NCI-H2227 treated with DMSO at 0.1 percent for 48 hours (cell line): Measurements from ENCODE around the gene BTNL3.
"Not testable (repeated sequence)": the region's sequence is repeated elsewhere in the genome, so short reads cannot be mapped to it uniquely, and the experiment has no call there.

Source experiments
- DNase-seq: peaks from one replicate; lab custom pipeline; 2025; lab: John Stamatoyannopoulos, UW

BTNL3 gene, protein sequence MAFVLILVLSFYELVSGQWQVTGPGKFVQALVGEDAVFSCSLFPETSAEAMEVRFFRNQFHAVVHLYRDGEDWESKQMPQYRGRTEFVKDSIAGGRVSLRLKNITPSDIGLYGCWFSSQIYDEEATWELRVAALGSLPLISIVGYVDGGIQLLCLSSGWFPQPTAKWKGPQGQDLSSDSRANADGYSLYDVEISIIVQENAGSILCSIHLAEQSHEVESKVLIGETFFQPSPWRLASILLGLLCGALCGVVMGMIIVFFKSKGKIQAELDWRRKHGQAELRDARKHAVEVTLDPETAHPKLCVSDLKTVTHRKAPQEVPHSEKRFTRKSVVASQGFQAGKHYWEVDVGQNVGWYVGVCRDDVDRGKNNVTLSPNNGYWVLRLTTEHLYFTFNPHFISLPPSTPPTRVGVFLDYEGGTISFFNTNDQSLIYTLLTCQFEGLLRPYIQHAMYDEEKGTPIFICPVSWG

DNA sequence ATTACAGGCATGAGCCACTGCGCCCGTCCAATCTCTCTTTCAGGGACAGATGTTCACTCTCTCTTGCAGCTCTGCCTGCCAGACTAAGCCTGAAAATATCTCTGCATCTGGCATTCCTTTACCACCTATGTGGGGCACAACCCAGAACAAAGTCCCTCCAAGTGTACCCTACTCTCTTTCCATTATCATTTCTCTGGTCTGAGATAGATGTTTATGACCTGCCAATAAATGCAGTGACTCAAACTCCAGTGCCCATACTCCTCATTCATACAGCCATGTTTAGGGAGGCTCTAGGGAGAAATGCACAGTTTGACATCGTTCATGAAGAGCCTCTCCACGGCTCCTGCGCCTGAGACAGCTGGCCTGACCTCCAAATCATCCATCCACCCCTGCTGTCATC is at the start of gene BTNL3:
Gene BTNL3, plus strand, starts transcription at position 255 of the 400 bp plus-strand sequence. CDS start 183 bp downstream, outside the sequence.
- no peak for DNase-seq

DNA sequence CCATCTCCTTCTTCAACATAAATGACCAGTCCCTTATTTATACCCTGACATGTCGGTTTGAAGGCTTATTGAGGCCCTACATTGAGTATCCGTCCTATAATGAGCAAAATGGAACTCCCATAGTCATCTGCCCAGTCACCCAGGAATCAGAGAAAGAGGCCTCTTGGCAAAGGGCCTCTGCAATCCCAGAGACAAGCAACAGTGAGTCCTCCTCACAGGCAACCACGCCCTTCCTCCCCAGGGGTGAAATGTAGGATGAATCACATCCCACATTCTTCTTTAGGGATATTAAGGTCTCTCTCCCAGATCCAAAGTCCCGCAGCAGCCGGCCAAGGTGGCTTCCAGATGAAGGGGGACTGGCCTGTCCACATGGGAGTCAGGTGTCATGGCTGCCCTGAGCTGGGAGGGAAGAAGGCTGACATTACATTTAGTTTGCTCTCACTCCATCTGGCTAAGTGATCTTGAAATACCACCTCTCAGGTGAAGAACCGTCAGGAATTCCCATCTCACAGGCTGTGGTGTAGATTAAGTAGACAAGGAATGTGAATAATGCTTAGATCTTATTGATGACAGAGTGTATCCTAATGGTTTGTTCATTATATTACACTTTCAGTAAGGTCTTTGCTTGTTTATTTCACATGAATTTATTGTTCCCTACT is 38.2 kb upstream of the BTNL3 start:
- no peak for DNase-seq

DNA sequence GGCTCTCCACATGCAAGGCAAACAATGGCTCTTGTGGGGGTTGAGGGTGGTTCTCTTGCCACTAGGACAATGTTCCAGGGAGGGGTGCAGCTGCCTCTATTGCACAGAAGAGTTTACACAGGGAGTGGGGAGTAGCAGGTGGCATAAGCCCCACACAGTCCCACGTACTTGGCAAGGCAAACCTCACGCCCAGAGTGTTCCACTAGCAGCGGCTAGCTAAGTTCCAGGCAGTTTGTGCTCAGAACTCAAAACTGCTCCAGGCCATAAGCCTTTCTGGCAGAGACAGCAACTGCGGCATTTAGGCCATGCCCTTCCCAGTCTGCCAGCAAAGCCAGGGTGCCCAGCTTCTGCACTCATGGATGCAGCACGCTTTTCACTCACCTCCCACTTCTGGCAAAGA is 29.0 kb upstream of the BTNL3 start:
- no peak for DNase-seq

DNA sequence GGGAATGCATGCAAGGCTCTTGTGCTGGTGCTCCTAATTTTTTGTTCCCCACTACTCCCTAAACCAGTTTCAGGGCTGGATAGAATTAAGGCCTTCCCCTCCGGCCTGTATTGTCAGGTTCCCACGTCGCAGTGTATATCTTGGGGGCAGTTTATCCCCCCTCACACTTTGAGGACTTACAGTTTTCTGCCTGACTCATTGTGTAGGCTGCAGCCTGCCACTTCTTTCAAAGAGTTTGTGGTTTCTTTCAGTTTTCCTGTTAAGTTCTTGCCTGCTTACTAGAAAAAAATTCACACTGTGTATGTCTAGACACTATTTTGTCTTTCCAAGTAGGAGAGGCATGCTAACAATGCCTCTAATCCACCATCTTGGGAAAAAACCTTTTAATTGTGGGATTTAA is 28.4 kb upstream of the BTNL3 start:
- DNase-seq, result no peak

DNA sequence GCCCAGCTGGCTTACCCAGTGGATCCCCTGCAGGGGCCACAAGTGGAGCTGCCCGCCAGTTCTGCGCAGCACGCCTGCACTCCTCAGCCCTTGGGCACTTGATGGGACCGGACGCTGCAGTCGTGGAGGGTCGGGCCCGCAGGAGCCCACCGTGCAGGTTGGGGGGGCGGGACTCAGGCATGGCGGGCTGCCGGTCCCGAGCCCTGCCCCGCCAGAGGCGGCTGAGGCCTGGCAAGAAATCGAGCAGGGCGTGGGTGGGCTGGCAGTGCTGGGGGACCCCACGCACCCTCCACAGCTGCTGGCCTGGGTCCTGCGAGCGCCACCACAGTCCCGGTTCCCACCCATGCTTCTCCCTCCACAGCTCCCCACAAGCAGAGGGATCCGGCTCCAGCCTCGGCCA is 19.2 kb upstream of the BTNL3 start:
- DNase-seq, result no peak

DNA sequence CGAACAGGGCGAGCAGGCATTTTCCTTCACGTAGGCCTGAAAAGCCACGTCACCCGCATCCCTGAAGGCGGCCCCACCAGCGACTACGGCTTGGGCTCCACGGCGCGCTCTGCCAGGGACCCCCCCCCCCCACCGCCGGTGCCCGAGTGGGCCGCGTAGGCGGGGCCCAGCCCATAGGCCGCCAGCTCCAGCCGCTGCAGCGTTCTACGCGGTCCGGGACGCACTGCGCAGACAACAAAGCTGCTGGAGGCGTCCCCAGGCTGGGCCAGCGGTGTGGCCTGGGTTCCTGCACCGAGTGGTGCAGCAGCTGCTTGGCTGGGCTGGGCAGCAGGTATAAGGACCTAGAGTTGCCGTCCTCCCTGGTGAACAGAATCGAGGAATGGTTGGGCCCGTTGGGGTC is 18.3 kb upstream of the BTNL3 start:
- no peak for DNase-seq

DNA sequence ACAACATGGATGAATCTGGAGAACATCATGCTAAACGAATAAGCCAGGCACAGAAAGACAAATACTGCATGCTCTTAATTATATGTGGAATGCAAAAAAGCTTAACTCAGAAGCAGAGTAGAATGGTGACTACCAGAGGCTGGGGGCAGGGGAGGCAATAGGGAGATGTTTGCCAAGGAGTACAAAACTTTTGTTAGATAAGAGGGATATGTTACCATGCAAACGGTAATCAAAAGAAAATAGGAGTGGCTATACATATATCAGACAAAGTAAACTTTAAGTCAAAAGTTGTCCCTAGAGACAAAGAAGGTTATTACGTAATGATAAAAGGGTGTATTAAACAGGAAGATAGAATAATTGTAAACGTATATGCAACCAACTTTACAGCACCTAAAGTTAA is 17.8 kb upstream of the BTNL3 start:
- no peak for DNase-seq

DNA sequence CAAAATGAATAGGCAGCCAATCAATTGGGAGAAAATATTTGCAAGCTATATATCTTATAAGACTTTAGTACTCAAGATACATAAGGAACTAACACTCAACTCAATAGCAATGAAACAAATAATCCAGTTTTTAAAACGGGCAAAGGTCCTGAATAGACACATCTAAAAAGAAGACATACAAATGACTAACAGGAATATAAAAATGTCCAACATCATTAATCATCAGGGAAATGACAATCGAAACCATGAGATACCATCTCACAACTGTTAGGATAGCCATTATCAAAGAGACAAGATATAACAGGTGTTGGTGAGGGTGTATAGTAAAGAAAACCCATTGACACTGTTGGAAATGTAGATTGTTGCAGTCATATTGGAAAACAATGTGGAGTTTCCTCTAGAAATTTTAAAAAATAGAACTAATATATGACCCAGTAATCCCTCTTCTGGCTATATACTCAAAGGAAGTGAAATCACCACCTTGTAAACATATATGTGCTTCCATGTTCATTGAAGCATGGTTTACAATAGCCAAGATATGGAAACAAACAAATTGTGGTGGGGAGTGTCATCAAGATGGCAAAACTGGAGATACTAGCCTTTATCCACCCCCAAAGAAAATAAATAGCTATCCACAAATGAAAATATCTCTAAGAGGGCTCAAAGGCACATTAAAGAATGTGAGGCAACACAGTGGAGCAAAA is 13.9 kb upstream of the BTNL3 start:
- DNase-seq, result no peak

DNA sequence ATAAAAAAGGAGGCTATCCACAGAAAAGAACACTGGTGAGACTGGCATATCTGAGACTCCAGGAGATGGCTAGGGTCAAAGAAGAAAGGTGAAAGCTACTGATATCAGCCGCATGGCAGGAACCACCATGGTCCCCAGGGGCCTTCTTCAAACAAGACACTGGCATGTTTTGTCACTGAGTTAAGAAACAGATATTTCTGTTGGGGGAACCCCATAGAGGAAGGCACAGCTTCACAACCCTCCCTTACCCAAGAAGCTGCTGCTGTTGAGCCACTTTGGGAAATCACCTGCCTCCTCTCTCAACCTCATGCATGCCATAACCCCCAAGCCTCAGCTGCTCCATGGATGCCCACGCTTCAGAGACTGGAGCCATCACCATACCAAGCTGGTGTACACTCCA is 13.3 kb upstream of the BTNL3 start:
- DNase-seq, result no peak

DNA sequence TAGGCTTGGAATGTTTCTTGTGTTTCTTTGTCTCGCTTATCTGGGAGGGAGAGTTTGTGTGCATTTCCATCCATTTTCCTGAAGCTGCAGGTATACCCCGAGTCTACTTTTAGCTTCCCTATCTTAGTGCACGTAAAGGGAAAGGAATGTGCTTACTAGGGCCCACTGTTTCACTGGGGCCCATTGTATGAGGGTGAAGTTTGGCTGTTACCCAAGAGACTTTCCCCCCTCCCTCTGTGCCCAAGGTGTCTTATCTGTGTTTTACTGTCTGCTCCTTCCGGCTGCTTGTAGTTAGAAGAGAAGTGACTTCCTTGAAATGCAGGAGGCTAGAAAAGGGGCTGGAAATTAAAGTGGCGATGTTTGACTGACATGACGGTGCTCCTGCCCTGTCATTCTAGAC is 12.1 kb upstream of the BTNL3 start:
- no peak for DNase-seq

DNA sequence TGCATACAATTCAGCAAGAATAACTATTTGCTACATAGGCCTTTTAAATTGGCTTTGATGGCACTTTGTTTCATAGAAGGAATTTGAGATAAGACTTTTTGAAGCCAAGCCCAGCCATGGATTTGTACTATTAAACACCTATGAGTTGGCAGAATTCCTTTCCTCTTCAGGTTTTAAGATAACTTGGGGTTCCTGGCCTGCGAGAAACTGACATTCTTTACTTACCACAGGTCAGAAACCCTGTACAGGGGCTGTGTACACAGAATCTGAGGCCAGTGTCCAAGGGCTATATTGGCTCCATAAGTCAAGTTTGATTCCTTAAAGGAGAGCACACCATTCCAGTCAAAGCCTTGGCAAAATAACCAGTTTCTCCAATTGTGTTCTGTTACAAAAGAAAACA is 10.8 kb upstream of the BTNL3 start:
- DNase-seq, result no peak

DNA sequence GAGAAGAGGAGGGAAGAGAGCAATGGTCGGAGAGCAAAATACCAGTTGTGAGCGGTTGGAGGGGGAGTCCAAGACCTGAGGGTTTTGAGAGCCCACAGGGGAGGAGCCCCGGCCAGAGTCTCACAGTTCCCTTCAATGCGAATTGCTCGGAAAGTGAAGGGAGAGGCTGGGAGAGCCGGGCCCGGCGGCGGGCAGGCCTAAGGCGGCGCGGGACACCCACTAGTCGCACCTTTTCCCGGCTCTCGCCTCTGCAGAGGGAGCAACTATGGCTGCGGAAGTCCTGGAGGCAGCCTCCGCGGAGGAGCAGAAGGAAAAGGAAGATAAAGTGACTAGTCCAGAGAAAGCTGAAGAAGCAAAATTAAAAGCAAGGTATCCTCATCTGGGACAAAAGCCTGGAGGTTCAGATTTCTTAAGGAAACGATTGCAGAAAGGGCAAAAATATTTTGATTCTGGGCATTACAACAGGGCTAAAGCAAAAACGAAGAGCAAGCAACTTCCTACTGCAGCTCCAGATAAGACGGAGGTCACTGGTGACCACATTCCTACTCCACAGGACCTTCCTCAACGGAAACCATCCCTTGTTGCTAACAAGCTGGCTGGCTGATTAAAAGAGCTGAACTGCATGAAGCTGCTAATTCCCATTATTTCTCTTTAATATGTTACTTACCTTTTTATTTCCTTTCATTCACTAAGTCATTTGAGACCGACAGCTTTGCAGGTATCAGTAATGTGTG is 6.5 kb upstream of the BTNL3 start:
- no peak for DNase-seq

DNA sequence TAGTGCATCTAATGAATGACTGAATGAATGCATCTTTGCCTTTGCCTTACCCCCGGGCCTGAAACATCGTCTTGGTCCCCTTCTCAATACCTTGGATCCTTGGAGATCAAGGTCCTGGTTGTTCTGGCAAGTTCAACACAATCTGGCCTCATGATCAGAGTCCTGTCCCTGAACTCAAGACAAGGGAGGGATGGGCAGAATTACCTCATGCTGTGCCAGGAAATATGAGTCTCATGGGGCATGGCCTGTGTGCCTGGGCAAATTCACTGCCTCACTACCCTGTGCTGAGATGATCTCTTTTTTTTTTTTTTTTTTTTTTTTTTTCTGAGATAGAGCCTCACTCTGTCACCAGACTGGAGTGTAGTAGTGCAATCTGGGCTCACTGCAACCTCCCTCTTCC is 630 bp upstream of the BTNL3 start:
- no peak for DNase-seq

DNA sequence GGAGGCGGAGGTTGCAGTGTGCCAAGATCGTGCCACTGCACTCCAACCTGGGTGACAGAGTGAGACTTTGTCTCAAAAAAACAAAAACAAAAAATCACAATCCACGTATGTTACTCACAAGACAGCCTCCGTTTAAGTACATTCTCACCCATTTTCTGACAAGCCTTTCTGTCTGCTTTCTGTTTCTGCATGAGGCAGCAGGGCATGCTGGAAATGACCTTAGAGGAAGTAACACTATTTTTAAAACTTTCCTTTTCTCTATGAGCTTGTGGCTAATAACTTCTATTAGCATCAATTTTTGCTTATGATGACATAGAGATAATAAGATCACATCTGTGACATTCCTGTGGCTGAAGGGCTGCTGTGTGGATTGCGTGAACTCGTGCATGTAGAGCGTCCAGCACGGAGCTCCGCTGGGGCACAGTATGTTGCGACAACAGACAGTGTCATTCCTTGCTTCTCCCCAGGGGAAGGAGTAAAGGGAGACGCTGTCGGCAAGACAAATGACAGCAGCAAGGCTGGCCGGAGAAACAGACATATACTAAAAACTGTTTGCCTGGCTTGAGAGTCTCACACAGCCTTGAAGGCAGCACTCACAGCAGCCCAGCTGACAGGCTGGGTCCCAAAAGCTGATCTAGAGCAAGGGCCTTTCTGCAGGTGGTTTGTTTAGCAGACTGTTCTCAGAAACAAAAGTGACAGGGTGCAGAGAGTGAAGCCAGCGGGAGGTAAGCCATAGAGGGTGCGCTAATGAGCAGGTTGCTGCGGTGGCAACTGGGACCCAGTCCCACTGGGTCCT is 1.6 kb downstream of the BTNL3 start:
- no peak for DNase-seq

DNA sequence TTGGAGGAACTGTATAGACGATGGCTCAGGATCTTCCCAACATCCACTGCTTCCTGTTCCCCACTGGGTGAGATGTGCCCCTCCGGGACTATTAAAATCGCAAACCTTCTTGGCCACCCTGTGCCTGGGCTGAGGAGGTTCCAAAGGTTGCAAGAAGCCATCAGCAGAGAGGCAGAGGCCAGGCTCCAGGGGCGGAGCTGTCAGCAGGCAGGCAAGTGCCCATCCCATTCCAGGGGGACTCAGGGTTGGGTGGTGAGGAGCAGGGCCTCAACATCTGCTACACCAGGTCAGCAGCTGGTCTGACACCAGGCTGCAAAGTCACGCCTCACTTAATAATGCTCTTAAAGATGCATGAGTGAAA is 2.2 kb downstream of the BTNL3 start:
- no peak for DNase-seq

DNA sequence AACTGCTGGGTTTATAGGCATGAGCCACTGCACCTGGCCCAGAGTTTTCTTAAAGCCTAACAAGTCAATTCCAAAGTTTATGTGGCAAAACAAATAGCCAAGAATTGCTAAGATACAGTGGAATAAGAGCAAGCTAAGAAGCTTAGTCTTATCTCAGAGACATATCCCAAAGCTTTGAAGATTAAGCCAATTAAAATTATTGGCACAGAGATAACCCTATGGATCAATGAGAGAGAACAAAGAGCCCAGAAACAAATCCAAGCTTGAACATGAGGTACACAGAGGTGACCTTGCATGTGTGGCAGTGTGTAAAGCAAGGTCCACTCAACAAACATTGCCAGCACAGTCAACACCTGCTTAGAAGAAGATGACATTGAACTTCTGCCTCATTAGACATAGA is 13.3 kb downstream of the BTNL3 start:
- no peak for DNase-seq

DNA sequence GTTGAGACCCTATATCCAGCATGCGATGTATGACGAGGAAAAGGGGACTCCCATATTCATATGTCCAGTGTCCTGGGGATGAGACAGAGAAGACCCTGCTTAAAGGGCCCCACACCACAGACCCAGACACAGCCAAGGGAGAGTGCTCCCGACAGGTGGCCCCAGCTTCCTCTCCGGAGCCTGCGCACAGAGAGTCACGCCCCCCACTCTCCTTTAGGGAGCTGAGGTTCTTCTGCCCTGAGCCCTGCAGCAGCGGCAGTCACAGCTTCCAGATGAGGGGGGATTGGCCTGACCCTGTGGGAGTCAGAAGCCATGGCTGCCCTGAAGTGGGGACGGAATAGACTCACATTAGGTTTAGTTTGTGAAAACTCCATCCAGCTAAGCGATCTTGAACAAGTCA is 17.1 kb downstream of the BTNL3 start:
- DNase-seq, result no peak

DNA sequence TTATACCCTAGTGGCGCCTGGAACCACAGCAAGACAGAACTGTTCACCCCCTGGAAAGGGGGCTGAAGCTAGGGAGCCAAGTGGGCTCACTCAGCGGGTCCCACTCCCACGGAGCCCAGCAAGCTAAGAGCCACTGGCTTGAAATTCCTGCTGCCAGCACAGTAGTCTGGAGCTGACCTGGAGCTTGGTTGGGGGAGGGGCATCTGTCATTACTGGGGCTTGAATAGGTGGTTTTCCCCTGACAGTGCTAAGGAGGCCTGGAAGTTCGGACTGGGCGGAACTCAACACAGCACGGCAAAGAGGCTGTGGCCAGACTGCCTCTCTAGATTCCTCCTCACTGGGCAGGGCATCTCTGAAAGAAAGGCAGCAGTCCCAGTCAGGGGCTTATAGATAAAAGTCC is 19.5 kb downstream of the BTNL3 start:
- no peak for DNase-seq

DNA sequence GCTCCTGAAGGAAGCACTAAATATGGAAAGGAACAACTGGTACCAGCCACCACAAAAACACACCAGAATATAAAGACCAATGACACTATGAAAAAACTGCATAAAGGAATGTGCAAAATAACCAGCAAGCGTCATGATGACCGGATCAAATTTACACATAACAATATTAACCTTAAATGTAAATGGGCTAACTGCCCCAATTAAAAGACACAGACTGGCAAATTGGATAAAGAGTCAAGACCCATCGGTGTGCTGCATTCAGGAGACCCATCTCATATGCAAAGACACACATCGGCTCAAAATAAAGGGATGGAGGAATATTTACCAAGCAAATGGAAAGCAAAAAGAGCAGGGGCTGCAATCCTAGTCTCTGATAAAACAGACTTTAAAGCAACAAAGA is 21.4 kb downstream of the BTNL3 start:
- DNase-seq, result not testable (repeated sequence)

DNA sequence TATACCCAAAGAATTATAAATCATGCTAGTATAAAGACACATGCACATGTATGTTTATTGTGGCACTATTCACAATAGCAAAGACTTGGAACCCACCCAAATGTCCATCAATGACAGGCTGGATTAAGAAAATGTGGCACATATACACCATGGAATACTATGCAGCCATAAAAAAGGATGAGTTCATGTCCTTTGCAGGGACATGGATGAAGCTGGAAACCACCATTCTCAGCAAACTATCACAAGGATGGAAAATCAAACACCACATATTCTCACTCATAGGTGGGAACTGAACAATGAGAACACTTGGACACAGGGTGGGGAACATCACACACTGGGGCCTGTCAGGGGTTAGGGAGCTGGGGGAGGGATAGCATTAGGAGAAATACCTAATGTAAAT is 26.0 kb downstream of the BTNL3 start:
- not testable (repeated sequence) for DNase-seq

DNA sequence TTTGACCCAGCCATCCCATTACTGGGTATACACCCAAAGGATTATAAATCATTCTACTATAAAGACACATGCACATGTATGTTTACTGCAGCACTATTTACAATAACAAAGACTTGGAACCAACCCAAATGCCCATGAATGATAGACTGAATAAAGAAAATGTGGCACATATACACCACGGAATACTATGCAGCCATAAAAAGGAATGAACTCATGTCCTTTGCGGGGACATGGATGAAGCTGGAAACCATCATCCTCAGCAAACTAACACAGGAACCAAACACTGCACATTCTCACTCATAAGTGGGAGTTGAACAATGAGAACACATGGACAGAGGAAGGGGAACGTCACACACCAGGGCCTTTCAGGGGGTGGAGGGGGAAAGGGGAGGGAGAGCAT is 28.8 kb downstream of the BTNL3 start:
- not testable (repeated sequence) for DNase-seq

DNA sequence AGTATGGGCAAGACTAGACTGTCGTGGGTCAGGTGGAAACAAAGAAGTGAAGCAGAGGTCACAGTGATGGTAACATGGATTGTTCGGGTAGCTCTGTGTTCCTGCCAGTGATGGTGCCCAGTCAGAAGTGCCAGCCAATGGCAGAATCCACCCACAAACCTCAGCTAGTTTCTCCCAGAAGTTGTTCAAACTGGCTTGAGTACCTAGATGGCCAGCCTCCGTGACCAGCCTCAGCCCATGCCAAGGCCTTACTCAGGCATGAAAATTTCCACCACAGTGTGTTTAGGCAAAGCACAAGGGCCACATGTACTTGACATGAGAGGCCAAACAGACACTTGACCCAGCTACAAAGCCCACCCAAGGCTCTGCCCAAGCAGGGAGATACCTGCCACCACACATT is 32.0 kb downstream of the BTNL3 start:
- DNase-seq, result no peak
